ENCODE measurements around the gene PTPRJ. TPM values are rescaled to one million over a fixed set of nuclear protein-coding genes. Genes with fewer than 3 reads are reported as not detected.

PTPRJ gene
- total and polyA plus RNA-seq, 2 experiments from 2014 or later: 9.3 to 16.4 TPM

DNA sequence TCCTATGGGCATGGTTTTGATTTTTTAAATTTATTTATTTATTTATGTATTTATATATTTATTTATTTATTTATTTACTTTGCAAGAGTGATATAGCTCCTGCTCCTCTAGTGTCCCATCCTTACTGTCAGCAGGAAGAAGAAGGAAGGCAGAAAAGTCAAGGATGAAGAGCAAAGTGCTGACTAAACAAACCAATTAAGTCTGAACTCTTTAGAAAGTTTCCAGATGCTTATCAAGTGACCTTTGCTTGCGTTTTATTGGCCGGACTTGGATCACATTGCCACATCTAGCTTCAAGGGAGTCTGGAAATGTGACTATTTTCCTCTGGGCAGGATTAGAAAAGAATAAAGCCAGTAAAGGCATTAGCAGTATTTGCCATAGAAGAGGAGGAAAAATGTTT, 227.5 kb downstream of the PTPRJ start:
- DNase-seq (ENCODE audit: low spot score): no peak
- no peaks in the 10 kb centered on the region for H3K9me2 ChIP-seq (replicated peaks; ENCODE audit: insufficient read depth)
- H3K4me2 ChIP-seq: no peak overlapping the region
- no peaks in the 10 kb centered on the region for H3K27me3 ChIP-seq
- TF ChIP-seq EZH2 (IDR thresholded peaks at IDR 0.05; ENCODE audit: borderline replicate concordance) (no peak), EZH2phosphoT487 (IDR thresholded peaks at IDR 0.05; ENCODE audit: low read depth, severe bottlenecking, unreplicated experiment) (no peak)
- H3K4me3 ChIP-seq: no peak overlapping the region
- 82% methylated on average over 2 of the region's 2 CpGs for WGBS (ENCODE audit: low lambda C conversion rate, missing lambda C conversion rate)
- no peaks in the 10 kb centered on the region for H3K36me3 ChIP-seq (replicated peaks; ENCODE audit: insufficient read depth, low read depth)
- no peaks in the 10 kb centered on the region for H4K20me1 ChIP-seq (ENCODE audit: insufficient read depth, poor library complexity, severe bottlenecking)
- no peak overlapping the region for H3K27ac ChIP-seq
- H3K9me3 ChIP-seq (ENCODE audit: low read depth): no peaks in the 10 kb centered on the region
- H3K4me1 ChIP-seq (ENCODE audit: insufficient read depth): no peaks in the 10 kb centered on the region
- no peak overlapping the region for H2AFZ ChIP-seq
- H3K79me2 ChIP-seq: no peaks in the 10 kb centered on the region

DNA sequence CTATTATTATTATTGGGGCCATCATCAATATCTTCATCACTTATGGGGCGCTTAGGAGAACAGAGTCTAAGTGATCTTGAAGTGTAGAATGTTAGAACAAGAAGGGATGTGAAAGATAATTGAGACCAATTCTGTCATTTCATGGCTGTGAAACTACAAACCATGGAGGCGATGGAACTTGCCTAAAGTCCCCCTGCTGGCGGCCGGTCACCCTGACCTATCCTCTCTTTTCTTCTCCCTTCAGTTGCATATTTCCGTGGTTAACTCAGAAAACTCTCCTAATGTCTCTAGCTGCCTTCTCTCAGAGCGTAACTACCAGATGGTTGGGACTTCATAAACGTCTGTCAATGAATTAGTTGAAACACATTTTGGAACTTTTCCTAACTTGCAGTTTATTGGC, 229.7 kb downstream of the PTPRJ start:
- 32% methylated on average over 7 of the region's 7 CpGs for WGBS (ENCODE audit: low lambda C conversion rate, missing lambda C conversion rate)
- Histone ChIP-seq H3K36me3 (replicated peaks; ENCODE audit: insufficient read depth, low read depth) (no peaks in the 10 kb centered on the region), H3K9me3 (ENCODE audit: low read depth) (no peaks in the 10 kb centered on the region), H3K27me3 (no peaks in the 10 kb centered on the region), H3K9me2 (replicated peaks; ENCODE audit: insufficient read depth) (no peaks in the 10 kb centered on the region), H3K4me2 (no peak overlapping the region), H4K20me1 (ENCODE audit: insufficient read depth, poor library complexity, severe bottlenecking) (no peaks in the 10 kb centered on the region), H3K4me3 (no peak overlapping the region), H3K79me2 (no peaks in the 10 kb centered on the region), H2AFZ (no peak overlapping the region), H3K27ac (no peak overlapping the region), H3K4me1 (ENCODE audit: insufficient read depth) (no peaks in the 10 kb centered on the region)
- DNase-seq (ENCODE audit: low spot score): no peak
- TF ChIP-seq EZH2phosphoT487 (IDR thresholded peaks at IDR 0.05; ENCODE audit: low read depth, severe bottlenecking, unreplicated experiment) (no peak), EZH2 (IDR thresholded peaks at IDR 0.05; ENCODE audit: borderline replicate concordance) (no peak)
- TF ChIP-seq, protein P1, sequence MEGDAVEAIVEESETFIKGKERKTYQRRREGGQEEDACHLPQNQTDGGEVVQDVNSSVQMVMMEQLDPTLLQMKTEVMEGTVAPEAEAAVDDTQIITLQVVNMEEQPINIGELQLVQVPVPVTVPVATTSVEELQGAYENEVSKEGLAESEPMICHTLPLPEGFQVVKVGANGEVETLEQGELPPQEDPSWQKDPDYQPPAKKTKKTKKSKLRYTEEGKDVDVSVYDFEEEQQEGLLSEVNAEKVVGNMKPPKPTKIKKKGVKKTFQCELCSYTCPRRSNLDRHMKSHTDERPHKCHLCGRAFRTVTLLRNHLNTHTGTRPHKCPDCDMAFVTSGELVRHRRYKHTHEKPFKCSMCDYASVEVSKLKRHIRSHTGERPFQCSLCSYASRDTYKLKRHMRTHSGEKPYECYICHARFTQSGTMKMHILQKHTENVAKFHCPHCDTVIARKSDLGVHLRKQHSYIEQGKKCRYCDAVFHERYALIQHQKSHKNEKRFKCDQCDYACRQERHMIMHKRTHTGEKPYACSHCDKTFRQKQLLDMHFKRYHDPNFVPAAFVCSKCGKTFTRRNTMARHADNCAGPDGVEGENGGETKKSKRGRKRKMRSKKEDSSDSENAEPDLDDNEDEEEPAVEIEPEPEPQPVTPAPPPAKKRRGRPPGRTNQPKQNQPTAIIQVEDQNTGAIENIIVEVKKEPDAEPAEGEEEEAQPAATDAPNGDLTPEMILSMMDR (IDR thresholded peaks at IDR 0.05; ENCODE audit: poor library complexity): no peak

DNA sequence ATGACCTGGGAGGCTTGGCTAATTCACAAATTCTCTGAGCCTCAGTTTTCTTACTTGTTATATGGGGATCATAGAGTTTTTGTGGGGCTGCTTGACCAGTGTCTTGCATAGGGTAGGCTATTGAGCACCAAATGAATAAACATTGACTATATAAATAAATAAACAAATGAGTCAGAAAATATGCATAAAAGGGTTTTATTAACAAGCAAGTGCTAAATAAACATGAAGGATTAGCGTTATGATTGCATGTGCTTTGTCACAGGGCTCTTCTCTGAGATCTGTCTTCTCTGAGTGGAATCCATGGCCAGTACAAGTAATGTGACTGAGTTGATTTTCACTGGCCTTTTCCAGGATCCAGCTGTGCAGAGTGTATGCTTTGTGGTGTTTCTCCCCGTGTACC, 236.2 kb downstream of the PTPRJ start, which contains the start of gene OR4B1:
TSS of gene OR4B1 (plus strand) at position 301 of the 400 bp plus-strand sequence. CDS start at position 301, 0 bp downstream.
- Histone ChIP-seq H3K4me3 (no peak within 1 kb of the TSS), H3K79me2 (no peaks in the 10 kb centered on the region), H3K27ac (no peak within 1 kb of the TSS), H4K20me1 (ENCODE audit: insufficient read depth, poor library complexity, severe bottlenecking) (no peaks in the 10 kb centered on the region), H3K4me2 (no peak within 1 kb of the TSS), H3K27me3 (no peaks in the 10 kb centered on the region), H3K9me3 (ENCODE audit: low read depth) (no peaks in the 10 kb centered on the region), H3K9me2 (replicated peaks; ENCODE audit: insufficient read depth) (no peaks in the 10 kb centered on the region), H3K36me3 (replicated peaks; ENCODE audit: insufficient read depth, low read depth) (no peaks in the 10 kb centered on the region), H2AFZ (no peak within 1 kb of the TSS), H3K4me1 (ENCODE audit: insufficient read depth) (no peaks in the 10 kb centered on the region)
- no peak for DNase-seq (ENCODE audit: low spot score)
- TF ChIP-seq, protein P1 (IDR thresholded peaks at IDR 0.05; ENCODE audit: poor library complexity): no peak
- no peak for TF ChIP-seq EZH2 (IDR thresholded peaks at IDR 0.05; ENCODE audit: borderline replicate concordance)
- TF ChIP-seq EZH2phosphoT487 (IDR thresholded peaks at IDR 0.05; ENCODE audit: low read depth, severe bottlenecking, unreplicated experiment): no peak
- WGBS (ENCODE audit: low lambda C conversion rate, missing lambda C conversion rate): 49% methylated on average over 2 of the region's 2 CpGs

MicroRNAs encoded within 50 kb of the gene (microRNA counts, 767-probe panel; counts per million panel counts)
- microRNA hsa-miR-3161: not detected

Small RNAs within 50 kb of the gene (microRNA-seq; reads per million reads assigned to microRNA genes)
- gene MIR3161: not detected

Small RNAs within 50 kb of the gene (small RNA-seq; reads per million reads assigned to genes)
- gene MIR3161: not detected

Other genes starting within 250 kb of the PTPRJ start
- 43.9 and 56.7 TPM in 2 replicates for gene FNBP4, start 213.2 kb upstream of the PTPRJ start, total RNA-seq
- gene FNBP4, start 213.2 kb upstream of the PTPRJ start, polyA plus RNA-seq: 41.6 and 48.7 TPM in 2 replicates
- gene NUP160, start 132.2 kb upstream of the PTPRJ start, total RNA-seq: 32.6 and 38.1 TPM in 2 replicates
- 21.0 and 21.9 TPM in 2 replicates for gene NUP160, start 132.2 kb upstream of the PTPRJ start, polyA plus RNA-seq
- not detected in 2 replicates for gene OR4B1, start 236.3 kb downstream of the PTPRJ start, total RNA-seq
- not detected in 2 replicates for gene OR4B1, start 236.3 kb downstream of the PTPRJ start, polyA plus RNA-seq

All from hepatocyte (in vitro differentiated cells).